GM20431 (cell line): ENCODE measurements around the gene ZACN.

Experiments used
- in situ Hi-C: fragments of 300-500 bp; cut with MseI, MboI; formaldehyde crosslinking; loops from one replicate; pipeline ENCODE4 v1.15.0; 2020; ENCODE audit warnings: low sequenced_read_pairs; ENCODE audit not compliant: unreplicated experiment

The ZACN gene

DNA sequence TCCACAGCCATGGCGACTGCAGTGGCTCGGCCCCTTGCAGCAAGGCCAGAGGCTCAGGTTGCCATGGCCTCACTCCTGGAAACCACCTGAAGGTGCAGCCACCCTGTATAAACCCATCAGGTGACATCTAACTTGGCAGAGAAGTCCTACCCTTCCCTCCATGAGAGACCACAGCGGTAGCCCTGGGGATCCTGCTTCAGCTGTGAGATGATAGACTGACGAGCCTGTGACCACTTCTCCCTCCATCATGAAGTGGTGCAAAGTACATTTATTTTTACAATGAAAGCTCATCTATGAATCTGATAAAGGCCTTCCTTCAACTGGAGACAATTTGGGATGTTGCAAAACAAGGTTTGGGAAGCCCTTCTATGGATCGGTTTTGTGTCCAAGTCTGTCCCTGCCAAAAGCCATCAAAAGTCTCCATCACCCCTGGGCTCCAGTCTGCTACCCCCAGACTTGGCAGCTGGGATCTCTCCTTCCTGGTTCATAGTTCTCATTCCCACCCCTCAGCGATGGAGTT lies 1.8 kb downstream of the ZACN start:
- in situ Hi-C loops, result no loop called here

GRCh38 chr17:76081295-76082210 lies 2.6 kb downstream of the ZACN start:
- in situ Hi-C loops, result no loop called here

DNA sequence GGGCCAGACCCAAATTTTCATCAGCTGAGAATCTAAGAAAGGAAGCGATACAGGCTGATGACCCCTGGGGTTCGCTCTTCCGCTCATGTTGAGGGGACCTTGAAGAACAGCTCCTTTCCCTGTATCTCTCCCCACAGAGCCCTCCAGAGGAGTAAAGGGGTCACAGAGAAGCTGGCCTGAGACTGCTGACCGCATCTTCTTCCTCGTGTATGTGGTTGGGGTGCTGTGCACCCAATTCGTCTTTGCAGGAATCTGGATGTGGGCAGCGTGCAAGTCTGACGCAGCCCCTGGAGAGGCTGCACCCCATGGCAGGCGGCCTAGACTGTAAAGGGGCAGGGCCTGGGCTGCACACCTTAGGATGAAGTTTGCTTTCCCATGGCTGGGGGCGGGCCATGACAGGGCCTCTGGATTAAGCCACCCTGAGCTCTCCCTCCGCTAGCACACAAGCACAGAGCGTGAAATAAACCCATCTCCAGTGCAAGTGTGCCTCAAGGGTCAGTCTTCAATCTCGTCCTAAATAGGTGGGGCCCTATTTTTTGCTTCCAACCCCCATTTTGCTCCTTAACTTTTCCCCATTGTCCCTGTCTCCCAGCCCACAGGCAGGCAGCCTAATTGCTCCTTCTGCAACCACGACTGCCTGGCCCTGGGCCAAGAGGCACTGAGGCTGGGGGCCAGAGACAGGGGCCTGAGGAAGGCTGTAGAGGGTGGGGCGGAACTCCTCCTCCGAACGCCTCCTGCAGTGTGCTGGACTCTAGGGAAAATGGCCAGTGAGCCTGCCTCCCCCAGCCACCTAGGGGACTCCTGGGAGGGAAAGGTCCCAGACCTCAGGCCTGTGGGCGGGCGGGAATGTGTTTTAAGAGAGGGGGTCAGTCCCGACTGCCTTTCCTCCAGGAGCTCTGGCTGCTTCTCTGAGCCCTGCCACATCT lies 3.6 kb downstream of the ZACN start:
- in situ Hi-C loops, result no loop called here

GRCh38 chr17:76083536-76084182 lies 4.7 kb downstream of the ZACN start:
- in situ Hi-C loops, result no loop called here

- in situ Hi-C loops, result no loop called here
Measured at GRCh38 chr17:76085066-76085730, 6.2 kb downstream of the ZACN start.

DNA sequence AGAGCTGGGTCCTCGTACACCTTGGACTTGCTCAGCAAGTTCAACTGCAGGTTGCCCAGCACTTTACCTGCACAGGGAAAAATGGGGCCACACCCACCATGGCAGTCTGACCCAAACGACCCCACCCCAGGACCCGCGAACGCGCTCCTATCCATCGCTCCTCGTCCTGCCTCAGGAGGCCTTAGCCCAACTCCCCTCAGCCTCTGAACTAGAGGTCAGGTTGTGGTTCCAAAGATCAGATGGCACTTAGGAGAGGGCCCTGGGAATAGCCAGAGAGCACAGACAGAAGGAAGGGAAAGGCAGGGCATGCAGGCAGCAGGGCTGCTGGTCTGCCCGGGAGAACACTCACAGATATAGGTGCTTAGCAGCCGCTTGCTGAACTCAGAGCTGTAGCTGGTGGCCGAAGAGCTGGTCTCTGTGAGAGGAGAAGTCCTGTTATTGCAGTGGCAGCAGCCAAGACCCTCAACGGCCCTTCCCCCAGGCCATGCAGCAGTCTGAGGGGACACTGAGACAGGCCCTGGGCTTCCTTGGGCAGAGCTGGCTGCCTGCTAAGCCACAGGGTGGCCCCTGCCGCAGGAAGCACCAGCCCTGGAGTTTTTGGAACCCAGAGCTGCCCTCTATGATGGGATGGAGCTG lies 6.9 kb downstream of the ZACN start:
- in situ Hi-C loops, result no loop called here

DNA sequence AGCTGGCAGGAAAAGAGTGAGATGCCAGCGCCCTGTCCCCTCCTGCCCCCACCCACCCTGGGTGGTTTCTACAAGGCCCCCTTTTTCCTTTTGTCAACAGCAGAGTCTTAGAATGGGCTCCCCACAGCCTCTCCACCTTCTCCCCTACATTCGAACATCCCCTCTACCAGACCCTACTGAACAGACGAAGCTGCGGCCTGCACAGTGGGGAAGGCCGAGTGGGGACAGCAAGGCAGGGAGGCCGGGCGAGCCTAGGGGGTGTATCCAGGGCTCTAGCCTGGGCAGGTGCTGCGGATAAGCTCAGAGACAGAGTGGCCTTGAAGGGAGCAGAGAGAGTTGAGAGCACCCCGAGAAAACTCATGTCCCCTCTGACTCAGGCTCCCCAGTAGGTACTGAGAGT lies 7.4 kb downstream of the ZACN start:
- in situ Hi-C loops, result no loop called here

DNA sequence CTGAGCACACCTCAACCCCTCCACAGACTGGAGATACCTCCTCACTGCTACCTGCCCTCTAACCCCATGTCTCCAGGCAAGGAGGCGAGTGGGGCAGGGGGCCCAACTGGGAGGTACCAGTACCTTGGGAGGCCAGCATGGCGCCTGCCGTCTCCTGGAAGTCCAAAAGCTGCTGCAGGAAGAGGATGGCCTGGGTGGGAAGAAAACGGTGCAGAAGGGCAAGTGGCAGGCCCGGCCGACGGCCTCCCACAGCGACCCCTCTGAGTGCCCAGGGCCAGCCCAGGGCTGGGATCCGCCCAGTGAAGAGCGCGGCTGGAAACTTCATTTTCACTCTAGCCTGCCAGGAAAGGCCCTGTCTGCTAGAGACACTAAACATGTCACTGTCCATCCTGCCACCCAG lies 8.5 kb downstream of the ZACN start:
- in situ Hi-C loops, result no loop called here

- in situ Hi-C loops, result no loop called here
Measured at GRCh38 chr17:76088041-76088867, 9.3 kb downstream of the ZACN start.

DNA sequence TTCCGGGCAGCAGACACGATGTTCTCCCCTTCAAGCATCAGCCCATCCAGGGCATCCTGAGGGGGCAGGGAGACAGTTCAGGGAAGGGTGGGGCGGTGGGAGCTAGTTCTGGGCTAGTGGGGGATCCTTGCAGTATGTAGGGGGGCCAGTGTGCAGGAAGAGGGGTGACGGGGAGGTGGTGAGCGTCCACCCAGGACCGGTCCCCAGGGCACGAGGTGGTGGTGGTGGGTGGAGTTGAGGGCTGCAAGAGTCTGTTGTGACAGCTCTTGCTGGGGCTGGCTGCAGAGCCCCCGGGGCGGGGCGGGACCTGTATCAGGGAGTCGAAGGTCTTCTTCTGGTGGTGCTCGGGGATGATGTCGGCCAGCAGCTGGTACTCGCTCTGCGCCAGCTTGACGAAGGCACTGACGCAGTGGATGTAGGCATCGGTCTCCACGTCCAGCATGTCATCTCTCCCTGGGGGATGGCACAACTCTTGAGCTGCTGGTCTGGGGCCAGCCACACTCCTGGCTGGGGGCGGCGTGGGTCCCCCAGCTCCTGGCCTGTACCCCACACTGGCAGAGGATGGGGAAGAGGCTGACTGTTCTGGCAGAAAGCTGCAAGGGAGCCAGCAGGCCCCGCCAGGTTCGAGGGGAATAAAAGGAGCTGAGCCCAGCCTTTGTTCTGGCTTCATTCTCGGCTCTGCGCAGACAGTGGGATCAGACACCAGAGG lies 10.0 kb downstream of the ZACN start:
- in situ Hi-C loops, result no loop called here

- in situ Hi-C loops, result no loop called here
Measured at GRCh38 chr17:76089680-76090516, 10.9 kb downstream of the ZACN start.

GRCh38 chr17:76090517-76091129 lies 11.6 kb downstream of the ZACN start:
- in situ Hi-C loops, result no loop called here

DNA sequence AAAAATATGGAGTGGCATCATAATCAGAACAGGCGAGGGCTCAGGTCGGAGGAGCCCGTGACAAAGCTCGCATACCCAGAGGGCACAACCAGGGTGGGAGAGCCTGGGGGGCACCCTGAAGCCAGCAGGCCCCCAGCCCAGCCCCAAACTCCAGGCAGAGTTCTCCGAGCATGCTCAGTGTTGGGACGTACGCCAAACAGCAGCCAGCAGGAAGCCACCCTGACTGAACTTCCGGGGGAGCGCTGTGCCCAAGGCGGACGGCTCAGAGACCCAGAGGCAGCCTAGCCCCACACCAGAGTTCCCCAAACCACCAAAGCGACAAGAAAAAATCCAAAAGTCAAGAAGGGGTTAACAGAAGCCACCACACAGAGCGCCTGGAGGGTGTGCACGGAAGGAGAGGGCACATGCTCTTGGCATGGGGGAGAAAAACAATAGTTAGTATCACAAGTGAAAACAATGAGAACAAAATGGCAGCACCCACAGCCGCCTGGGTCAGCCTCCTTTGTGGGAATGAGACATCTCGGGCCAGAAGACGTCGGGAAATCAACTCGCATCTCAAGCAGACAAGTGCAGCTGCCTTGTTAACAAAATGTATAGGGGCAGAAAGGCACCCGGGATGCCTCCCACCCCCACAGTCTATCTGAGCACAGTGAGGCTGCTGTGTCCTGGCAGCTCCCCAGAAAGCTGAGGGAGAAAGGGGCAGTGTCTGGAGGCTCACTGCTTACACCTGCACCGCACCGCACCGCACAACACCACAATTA lies 12.7 kb downstream of the ZACN start:
- in situ Hi-C loops, result no loop called here

- in situ Hi-C loops, result no loop called here
Measured at GRCh38 chr17:76092526-76093413, 13.8 kb downstream of the ZACN start.

- in situ Hi-C loops, result no loop called here
Measured at GRCh38 chr17:76094046-76094445, 15.1 kb downstream of the ZACN start.
